ENCODE data around the gene PRUNE2. TPM values are rescaled to one million over a fixed set of nuclear protein-coding genes. Genes with fewer than 3 reads are reported as not detected.

Gene PRUNE2
- total RNA-seq, 2 experiments from 2014 or later: 0.38 to 0.44 TPM

DNA sequence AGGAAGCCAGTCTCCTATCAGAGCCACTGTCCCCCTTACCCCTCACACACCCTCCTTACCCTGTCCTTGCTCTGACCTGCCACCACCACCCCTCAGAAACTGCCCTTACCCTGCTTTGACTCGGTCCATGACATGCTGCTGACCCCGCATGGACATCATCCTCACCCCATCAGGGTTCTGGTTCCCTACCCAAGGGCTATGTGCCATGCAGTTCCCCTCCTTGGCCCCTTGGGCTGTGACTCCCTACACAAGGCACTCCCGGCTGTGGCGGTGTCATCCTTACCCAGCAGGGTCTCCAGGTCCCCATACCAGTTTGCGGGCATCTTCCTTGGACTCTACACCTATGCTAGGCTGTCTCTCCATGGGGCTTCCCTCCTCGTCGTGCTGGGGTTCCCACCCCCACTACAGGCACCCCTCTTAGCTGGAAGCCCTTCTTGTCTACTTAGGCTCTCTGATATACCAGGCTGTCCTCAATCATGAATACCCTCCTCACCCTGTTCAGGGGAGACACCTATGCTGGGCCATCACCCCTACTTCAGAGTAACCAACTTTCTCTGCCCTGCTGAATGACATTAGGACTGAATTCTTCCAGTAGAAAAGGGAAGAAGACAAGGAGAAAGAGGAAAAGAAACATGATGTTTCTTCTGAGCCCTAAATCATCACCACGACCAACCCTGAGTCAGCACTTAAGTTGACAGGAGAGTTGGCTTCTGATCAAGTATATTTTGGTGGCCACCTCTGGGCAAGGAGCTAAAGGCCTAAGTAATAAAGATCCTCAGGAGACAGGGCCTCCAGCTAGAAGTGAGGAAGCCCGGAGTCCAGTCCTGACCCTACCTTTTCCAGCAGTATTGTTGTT is 331.8 kb downstream of the PRUNE2 start:
- Histone ChIP-seq H3K79me2 (ENCODE audit: insufficient read depth, low read depth, low read length) (no peaks in the 10 kb centered on the region), H3K27ac (ENCODE audit: low read depth, low read length, poor library complexity, severe bottlenecking) (no peak overlapping the region), H3K9me2 (ENCODE audit: insufficient read depth, low read length) (no peaks in the 10 kb centered on the region), H3K36me3 (ENCODE audit: insufficient read depth, low read length) (no peaks in the 10 kb centered on the region; the same call in 1 of the 2 replicates), H3K9me3 (ENCODE audit: low read length) (no peaks in the 10 kb centered on the region), H3K4me3 (ENCODE audit: low read depth, low read length, poor library complexity, severe bottlenecking) (no peak overlapping the region), H3K4me1 (ENCODE audit: insufficient read depth, low read length, poor library complexity, severe bottlenecking) (peaks cover 53% of the 10 kb centered on the region), H3K4me2 (ENCODE audit: low read length) (no peak overlapping the region), H4K20me1 (ENCODE audit: insufficient read depth, low read length) (no peaks in the 10 kb centered on the region), H2AFZ (ENCODE audit: low read length) (no peak overlapping the region)
- CTCF ChIA-PET (ENCODE audit: unreplicated experiment): no interaction called here
- intact Hi-C loops (cut with micrococcal nuclease; ENCODE audit: unreplicated experiment): no loop called here
- no peak for TF ChIP-seq EZH2phosphoT487 (IDR thresholded peaks at IDR 0.05; ENCODE audit: borderline replicate concordance, low read depth, low read length)
- TF ChIP-seq, protein P1, sequence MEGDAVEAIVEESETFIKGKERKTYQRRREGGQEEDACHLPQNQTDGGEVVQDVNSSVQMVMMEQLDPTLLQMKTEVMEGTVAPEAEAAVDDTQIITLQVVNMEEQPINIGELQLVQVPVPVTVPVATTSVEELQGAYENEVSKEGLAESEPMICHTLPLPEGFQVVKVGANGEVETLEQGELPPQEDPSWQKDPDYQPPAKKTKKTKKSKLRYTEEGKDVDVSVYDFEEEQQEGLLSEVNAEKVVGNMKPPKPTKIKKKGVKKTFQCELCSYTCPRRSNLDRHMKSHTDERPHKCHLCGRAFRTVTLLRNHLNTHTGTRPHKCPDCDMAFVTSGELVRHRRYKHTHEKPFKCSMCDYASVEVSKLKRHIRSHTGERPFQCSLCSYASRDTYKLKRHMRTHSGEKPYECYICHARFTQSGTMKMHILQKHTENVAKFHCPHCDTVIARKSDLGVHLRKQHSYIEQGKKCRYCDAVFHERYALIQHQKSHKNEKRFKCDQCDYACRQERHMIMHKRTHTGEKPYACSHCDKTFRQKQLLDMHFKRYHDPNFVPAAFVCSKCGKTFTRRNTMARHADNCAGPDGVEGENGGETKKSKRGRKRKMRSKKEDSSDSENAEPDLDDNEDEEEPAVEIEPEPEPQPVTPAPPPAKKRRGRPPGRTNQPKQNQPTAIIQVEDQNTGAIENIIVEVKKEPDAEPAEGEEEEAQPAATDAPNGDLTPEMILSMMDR (conservative IDR thresholded peaks at IDR 0.05; ENCODE audit: low read length): 0 out of 2 replicates have a peak, but pooled peaks have one; percentile 10
- BruUV-seq (replicated peaks): no TSS peak
- POLR2A ChIA-PET: interaction anchor here (0.6 to 1.4 kb wide), 3 partner anchors 12 to 100 kb away, joined by 4 read pairs; no protein-coding TSS in a partner anchor
- DNase-seq (ENCODE audit: low spot score): no peak

DNA sequence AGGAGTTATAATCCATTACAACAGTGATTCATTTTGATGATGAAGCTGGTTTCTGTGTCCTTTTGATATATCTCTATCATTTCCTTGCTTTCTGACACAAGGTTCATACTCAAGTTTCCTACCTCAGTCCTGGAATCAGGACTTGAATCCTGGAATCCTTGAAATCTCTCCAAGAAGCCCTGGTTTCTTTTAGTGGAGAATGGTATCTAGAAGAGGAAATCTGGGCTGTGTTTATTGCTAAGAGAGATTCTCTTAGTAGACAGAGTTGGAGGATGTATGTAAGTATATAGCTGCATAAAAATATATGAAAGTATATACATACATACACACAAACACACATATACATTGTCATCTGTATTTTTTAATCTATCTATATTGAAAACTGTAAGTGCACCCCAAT is 332.5 kb downstream of the PRUNE2 start:
- BruUV-seq (replicated peaks): no TSS peak
- H3K4me2 ChIP-seq (ENCODE audit: low read length): no peak overlapping the region
- ChIA-PET POLR2A (interaction anchor here (0.9 to 1.4 kb wide), 2 partner anchors 11 to 99 kb away, joined by 4 read pairs; no protein-coding TSS in a partner anchor), CTCF (ENCODE audit: unreplicated experiment) (no interaction called here)
- DNase-seq (ENCODE audit: low spot score): no peak
- intact Hi-C loops (cut with micrococcal nuclease; ENCODE audit: unreplicated experiment): no loop called here
- no peaks in the 10 kb centered on the region for H3K79me2 ChIP-seq (ENCODE audit: insufficient read depth, low read depth, low read length)
- H3K27ac ChIP-seq (ENCODE audit: low read depth, low read length, poor library complexity, severe bottlenecking): no peak overlapping the region
- no peaks in the 10 kb centered on the region for H3K9me2 ChIP-seq (ENCODE audit: insufficient read depth, low read length)
- H3K9me3 ChIP-seq (ENCODE audit: low read length): no peaks in the 10 kb centered on the region
- H2AFZ ChIP-seq (ENCODE audit: low read length): no peak overlapping the region
- TF ChIP-seq, protein P1 (conservative IDR thresholded peaks at IDR 0.05; ENCODE audit: low read length): no peak
- TF ChIP-seq EZH2phosphoT487 (IDR thresholded peaks at IDR 0.05; ENCODE audit: borderline replicate concordance, low read depth, low read length): no peak
- peaks cover 45% of the 10 kb centered on the region for H3K4me1 ChIP-seq (ENCODE audit: insufficient read depth, low read length, poor library complexity, severe bottlenecking)
- no peak overlapping the region for H3K4me3 ChIP-seq (ENCODE audit: low read depth, low read length, poor library complexity, severe bottlenecking)
- no peaks in the 10 kb centered on the region; the same call in 1 of the 2 replicates for H3K36me3 ChIP-seq (ENCODE audit: insufficient read depth, low read length)
- H4K20me1 ChIP-seq (ENCODE audit: insufficient read depth, low read length): no peaks in the 10 kb centered on the region

DNA sequence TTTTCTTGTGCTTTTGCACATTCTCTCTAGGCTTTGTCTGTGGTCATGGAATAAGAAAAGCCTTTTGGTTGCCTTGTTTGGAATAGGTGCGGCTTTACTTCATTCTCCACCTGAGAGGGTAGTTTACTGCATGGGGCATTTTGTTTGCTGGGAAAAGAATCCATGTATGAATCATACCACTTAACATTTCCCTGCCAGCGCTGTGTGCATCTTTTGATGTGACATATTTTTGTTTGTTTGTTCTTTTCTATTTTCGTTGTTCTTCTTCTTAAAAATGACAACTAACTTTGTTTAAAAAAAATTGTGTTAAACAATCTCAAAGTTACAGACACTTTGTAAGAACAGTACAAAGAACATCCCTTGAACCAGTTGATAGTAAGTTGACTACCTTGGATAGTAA is 333.8 kb downstream of the PRUNE2 start:
- H3K4me3 ChIP-seq (ENCODE audit: low read depth, low read length, poor library complexity, severe bottlenecking): no peak overlapping the region
- TF ChIP-seq, protein P1 (conservative IDR thresholded peaks at IDR 0.05; ENCODE audit: low read length): no peak
- TF ChIP-seq EZH2phosphoT487 (IDR thresholded peaks at IDR 0.05; ENCODE audit: borderline replicate concordance, low read depth, low read length): no peak
- no peak overlapping the region; the same call in 1 of the 2 replicates for H2AFZ ChIP-seq (ENCODE audit: low read length)
- H3K4me2 ChIP-seq (ENCODE audit: low read length): peak overlapping the region; percentile 74
- H3K27ac ChIP-seq (ENCODE audit: low read depth, low read length, poor library complexity, severe bottlenecking): no peak overlapping the region
- ChIA-PET POLR2A (interaction anchor here (1.4 kb wide), 1 partner anchor 98 kb away, joined by 4 read pairs; no protein-coding TSS in a partner anchor), CTCF (ENCODE audit: unreplicated experiment) (no interaction called here)
- DNase-seq (ENCODE audit: low spot score): no peak
- no peaks in the 10 kb centered on the region; the same call in 1 of the 2 replicates for H3K36me3 ChIP-seq (ENCODE audit: insufficient read depth, low read length)
- peaks cover 33% of the 10 kb centered on the region for H3K4me1 ChIP-seq (ENCODE audit: insufficient read depth, low read length, poor library complexity, severe bottlenecking)
- BruUV-seq (replicated peaks): no TSS peak
- no peaks in the 10 kb centered on the region for H3K9me2 ChIP-seq (ENCODE audit: insufficient read depth, low read length)
- H3K9me3 ChIP-seq (ENCODE audit: low read length): no peaks in the 10 kb centered on the region
- no peaks in the 10 kb centered on the region for H4K20me1 ChIP-seq (ENCODE audit: insufficient read depth, low read length)
- intact Hi-C loops (cut with micrococcal nuclease; ENCODE audit: unreplicated experiment): no loop called here
- H3K79me2 ChIP-seq (ENCODE audit: insufficient read depth, low read depth, low read length): no peaks in the 10 kb centered on the region

All from OCI-LY7 (cell line).